T-helper 17 cell (primary cell): ENCODE results near the gene FIBCD1. TPM values are rescaled to one million over a fixed set of nuclear protein-coding genes. Genes with fewer than 3 reads are reported as not detected.

Experiments used
- ATAC-seq: fragments of 150-1000 bp; cut with Tn5 transposase; 2 replicates; pipeline ENCODE4 v1.10.0; 2021; ENCODE audit warnings: mild to moderate bottlenecking, moderate library complexity
- DNase-seq, 3 donors: peaks; one replicate each; pipeline versions ENCODE4 v3.0.0 to v3.0.0-alpha.2; 2020 to 2021
- H3K9me3 ChIP-seq: one replicate; pipeline ENCODE4 v1.7.0; 2013; ENCODE audit warnings: low read length, mild to moderate bottlenecking; ENCODE audit not compliant: control insufficient read depth, poor library complexity, severe bottlenecking
- H3K27ac Mint-ChIP-seq: one replicate; pipeline ENCODE4 v1.8.0; 2022; ENCODE audit warnings: mild to moderate bottlenecking, moderate library complexity, mixed read lengths
- H3K27me3 Mint-ChIP-seq: one replicate; pipeline ENCODE4 v1.8.0; 2022; ENCODE audit warnings: mixed read lengths
- H3K36me3 Mint-ChIP-seq: one replicate; pipeline ENCODE4 v1.8.0; 2022; ENCODE audit warnings: low read depth, mixed read lengths
- H3K4me1 Mint-ChIP-seq: one replicate; pipeline ENCODE4 v1.8.0; 2022; ENCODE audit warnings: mild to moderate bottlenecking, mixed read lengths
- H3K4me3 Mint-ChIP-seq: one replicate; pipeline ENCODE4 v1.8.0; 2022; ENCODE audit warnings: mild to moderate bottlenecking, moderate library complexity, mixed read lengths
- total RNA-seq, 4 donors: library from RNA in 2 of 4; stranded (reverse) in 2 of 4; gene quantifications; one replicate each; pipeline ENCODE4 v1.2.3 and lab custom pipeline; 2022 to 2026

Gene FIBCD1
- total RNA-seq, 2 donors from 2014 or later: not detected

DNA sequence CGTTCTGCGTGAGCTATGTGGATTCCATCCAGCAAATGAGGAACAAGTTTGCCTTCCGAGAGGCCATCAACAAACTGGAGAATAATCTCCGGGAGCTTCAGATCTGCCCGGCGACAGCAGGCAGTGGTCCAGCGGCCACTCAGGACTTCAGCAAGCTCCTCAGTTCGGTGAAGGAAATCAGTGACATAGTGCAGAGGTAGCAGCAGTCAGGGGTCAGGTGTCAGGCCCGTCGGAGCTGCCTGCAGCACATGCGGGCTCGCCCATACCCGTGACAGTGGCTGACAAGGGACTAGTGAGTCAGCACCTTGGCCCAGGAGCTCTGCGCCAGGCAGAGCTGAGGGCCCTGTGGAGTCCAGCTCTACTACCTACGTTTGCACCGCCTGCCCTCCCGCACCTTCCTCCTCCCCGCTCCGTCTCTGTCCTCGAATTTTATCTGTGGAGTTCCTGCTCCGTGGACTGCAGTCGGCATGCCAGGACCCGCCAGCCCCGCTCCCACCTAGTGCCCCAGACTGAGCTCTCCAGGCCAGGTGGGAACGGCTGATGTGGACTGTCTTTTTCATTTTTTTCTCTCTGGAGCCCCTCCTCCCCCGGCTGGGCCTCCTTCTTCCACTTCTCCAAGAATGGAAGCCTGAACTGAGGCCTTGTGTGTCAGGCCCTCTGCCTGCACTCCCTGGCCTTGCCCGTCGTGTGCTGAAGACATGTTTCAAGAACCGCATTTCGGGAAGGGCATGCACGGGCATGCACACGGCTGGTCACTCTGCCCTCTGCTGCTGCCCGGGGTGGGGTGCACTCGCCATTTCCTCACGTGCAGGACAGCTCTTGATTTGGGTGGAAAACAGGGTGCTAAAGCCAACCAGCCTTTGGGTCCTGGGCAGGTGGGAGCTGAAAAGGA is 53.3 kb downstream of the FIBCD1 start:
- no peaks in the 10 kb centered on the region for H3K4me1 Mint-ChIP-seq
- H3K27me3 Mint-ChIP-seq: no peaks in the 10 kb centered on the region
- H3K27ac Mint-ChIP-seq: no peak overlapping the region
- DNase-seq (no peak), ATAC-seq (no peak)
- no peaks in the 10 kb centered on the region for H3K9me3 ChIP-seq
- H3K4me3 Mint-ChIP-seq: no peak overlapping the region
- H3K36me3 Mint-ChIP-seq: peaks cover 4% of the 10 kb centered on the region

- ATAC-seq: no peak
- Mint-ChIP-seq H3K36me3 (peaks cover 4% of the 10 kb centered on the region), H3K27me3 (no peaks in the 10 kb centered on the region), H3K27ac (no peak overlapping the region), H3K4me3 (no peak overlapping the region), H3K4me1 (no peaks in the 10 kb centered on the region)
- no peak for DNase-seq
- H3K9me3 ChIP-seq: no peaks in the 10 kb centered on the region
Measured at GRCh38 chr9:130884542-130885483, 54.2 kb downstream of the FIBCD1 start.

DNA sequence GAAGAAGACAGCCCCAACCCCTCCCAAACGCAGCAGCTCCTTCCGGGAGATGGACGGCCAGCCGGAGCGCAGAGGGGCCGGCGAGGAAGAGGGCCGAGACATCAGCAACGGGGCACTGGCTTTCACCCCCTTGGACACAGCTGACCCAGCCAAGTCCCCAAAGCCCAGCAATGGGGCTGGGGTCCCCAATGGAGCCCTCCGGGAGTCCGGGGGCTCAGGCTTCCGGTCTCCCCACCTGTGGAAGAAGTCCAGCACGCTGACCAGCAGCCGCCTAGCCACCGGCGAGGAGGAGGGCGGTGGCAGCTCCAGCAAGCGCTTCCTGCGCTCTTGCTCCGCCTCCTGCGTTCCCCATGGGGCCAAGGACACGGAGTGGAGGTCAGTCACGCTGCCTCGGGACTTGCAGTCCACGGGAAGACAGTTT is 54.9 kb downstream of the FIBCD1 start:
- no peaks in the 10 kb centered on the region for H3K9me3 ChIP-seq
- Mint-ChIP-seq H3K4me3 (no peak overlapping the region), H3K27ac (no peak overlapping the region), H3K27me3 (no peaks in the 10 kb centered on the region), H3K36me3 (peaks cover 6% of the 10 kb centered on the region), H3K4me1 (no peaks in the 10 kb centered on the region)
- no peak for DNase-seq
- ATAC-seq: no peak

- ATAC-seq: no peak
- peaks cover 6% of the 10 kb centered on the region for H3K36me3 Mint-ChIP-seq
- no peaks in the 10 kb centered on the region for H3K27me3 Mint-ChIP-seq
- H3K4me1 Mint-ChIP-seq: no peaks in the 10 kb centered on the region
- DNase-seq: no peak
- no peak overlapping the region for H3K4me3 Mint-ChIP-seq
- H3K9me3 ChIP-seq: no peaks in the 10 kb centered on the region
- H3K27ac Mint-ChIP-seq: no peak overlapping the region
Measured at GRCh38 chr9:130883479-130883878, 55.6 kb downstream of the FIBCD1 start.

DNA sequence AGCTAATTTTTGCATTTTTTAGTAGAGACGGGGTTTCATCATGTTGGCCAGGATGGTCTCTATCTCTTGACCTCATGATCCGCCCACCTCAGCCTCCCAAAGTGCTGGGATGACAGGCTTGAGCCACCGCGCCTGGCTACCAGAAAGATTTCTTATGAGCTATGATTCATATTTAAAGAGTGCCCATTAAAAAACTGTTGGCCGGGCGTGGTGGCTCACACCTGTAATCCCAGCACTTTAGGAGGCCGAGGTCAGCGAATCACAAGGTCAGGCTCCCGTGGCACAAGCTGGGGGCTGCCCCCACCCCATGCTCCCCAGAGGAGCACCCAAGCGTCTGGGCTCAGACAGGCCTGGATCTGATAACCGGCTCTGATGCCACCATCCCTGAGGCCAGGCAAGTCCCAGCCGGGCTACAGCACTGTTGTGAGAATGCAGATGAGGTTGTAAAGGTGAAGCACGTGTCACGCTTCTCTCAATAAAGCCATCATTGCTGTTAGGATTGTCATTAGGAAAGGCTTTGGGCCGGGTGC is 56.3 kb downstream of the FIBCD1 start:
- no peaks in the 10 kb centered on the region for H3K9me3 ChIP-seq
- no peak for ATAC-seq
- no peaks in the 10 kb centered on the region for H3K4me1 Mint-ChIP-seq
- H3K27me3 Mint-ChIP-seq: no peaks in the 10 kb centered on the region
- H3K27ac Mint-ChIP-seq: no peak overlapping the region
- no peak overlapping the region for H3K4me3 Mint-ChIP-seq
- DNase-seq: no peak
- H3K36me3 Mint-ChIP-seq: peaks cover 6% of the 10 kb centered on the region

DNA sequence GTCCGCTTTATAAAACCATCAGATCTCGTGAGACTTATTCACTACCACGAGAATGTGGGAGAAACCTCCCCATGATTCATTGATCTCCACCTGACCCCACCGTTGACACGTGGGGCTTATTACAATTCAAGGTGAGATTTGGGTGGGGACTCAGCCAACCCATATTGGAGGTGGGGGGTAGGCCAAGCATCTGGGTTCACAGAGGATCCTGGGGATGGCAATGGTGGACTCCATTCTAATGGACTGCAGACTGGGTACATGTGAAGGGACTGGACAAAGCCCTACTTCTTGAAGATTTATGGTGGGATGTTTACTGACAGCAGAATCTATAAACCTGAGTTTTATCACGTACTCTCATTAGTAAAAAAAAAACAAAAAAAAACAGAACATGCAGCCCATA is 57.5 kb downstream of the FIBCD1 start:
- H3K9me3 ChIP-seq: no peaks in the 10 kb centered on the region
- no peak for DNase-seq
- Mint-ChIP-seq H3K27ac (no peak overlapping the region), H3K27me3 (no peaks in the 10 kb centered on the region), H3K4me3 (no peak overlapping the region), H3K36me3 (peaks cover 6% of the 10 kb centered on the region), H3K4me1 (no peaks in the 10 kb centered on the region)
- ATAC-seq: no peak

GRCh38 chr9:130880599-130881220 is 58.3 kb downstream of the FIBCD1 start:
- Mint-ChIP-seq H3K36me3 (peaks cover 6% of the 10 kb centered on the region), H3K27me3 (no peaks in the 10 kb centered on the region), H3K27ac (no peak overlapping the region), H3K4me3 (no peak overlapping the region), H3K4me1 (no peaks in the 10 kb centered on the region)
- ATAC-seq (no peak), DNase-seq (no peak)
- H3K9me3 ChIP-seq: no peaks in the 10 kb centered on the region

DNA sequence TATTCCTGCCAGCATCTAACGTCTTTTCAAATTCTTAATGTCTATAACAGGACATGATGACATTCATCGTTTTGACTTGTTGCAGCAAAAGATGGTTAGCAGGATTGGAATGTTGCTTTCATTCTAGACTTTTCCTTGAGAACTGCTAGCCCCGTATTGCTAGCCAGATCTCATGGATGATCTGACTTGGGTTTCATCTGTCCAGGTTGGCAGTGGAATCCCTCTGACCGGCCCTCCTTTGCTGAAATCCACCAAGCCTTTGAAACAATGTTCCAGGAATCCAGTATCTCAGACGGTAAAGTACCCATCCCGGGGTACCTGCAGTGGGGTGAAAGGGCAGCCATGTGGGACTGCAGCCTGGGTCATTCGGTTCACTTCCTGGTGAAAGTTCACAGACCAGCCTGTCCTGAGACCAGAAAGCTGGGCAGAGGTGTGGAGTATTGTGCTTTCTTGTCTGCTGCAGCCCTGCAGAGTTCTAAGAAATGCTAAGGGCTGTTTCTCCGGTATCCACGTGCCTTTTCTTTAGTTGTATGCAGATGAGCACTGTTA is 59.1 kb downstream of the FIBCD1 start:
- ATAC-seq (no peak), DNase-seq (no peak)
- Mint-ChIP-seq H3K36me3 (peaks cover 6% of the 10 kb centered on the region), H3K27ac (no peak overlapping the region), H3K4me3 (no peak overlapping the region), H3K4me1 (peaks cover 1% of the 10 kb centered on the region), H3K27me3 (no peaks in the 10 kb centered on the region)
- no peaks in the 10 kb centered on the region for H3K9me3 ChIP-seq

GRCh38 chr9:130878295-130878694 is 60.8 kb downstream of the FIBCD1 start:
- H3K36me3 Mint-ChIP-seq: peaks cover 10% of the 10 kb centered on the region
- no peaks in the 10 kb centered on the region for H3K27me3 Mint-ChIP-seq
- H3K9me3 ChIP-seq: no peaks in the 10 kb centered on the region
- peaks cover 2% of the 10 kb centered on the region for H3K4me1 Mint-ChIP-seq
- no peak for DNase-seq
- H3K27ac Mint-ChIP-seq: no peak overlapping the region
- ATAC-seq: no peak
- H3K4me3 Mint-ChIP-seq: no peak overlapping the region

DNA sequence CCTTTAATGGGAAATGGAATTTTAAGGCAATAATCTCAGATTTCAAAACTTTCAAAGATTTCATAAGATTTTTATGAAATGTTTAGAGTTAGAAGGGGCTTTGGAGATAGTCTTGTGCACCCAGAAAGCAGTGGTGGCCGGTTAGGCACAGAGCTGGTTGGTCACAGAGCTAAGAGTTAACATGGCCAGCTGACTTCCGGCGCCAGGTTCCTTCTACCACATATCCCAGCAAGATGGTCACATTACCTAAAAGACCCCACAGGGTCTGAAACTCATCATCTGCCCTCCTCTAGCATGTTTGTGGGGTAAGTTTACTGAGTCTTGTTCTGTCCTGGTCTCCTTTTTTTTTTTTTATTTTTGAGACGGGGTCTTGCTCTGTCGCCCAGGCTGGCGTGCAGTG is 61.7 kb downstream of the FIBCD1 start:
- no peaks in the 10 kb centered on the region for H3K9me3 ChIP-seq
- Mint-ChIP-seq H3K27ac (no peak overlapping the region), H3K4me3 (no peak overlapping the region), H3K36me3 (peaks cover 11% of the 10 kb centered on the region), H3K4me1 (peaks cover 2% of the 10 kb centered on the region), H3K27me3 (no peaks in the 10 kb centered on the region)
- DNase-seq (no peak), ATAC-seq (no peak)

GRCh38 chr9:130874783-130875182 is 64.3 kb downstream of the FIBCD1 start:
- no peak for ATAC-seq
- no peak for DNase-seq
- H3K36me3 Mint-ChIP-seq: peaks cover 11% of the 10 kb centered on the region
- H3K4me3 Mint-ChIP-seq: no peak overlapping the region
- no peaks in the 10 kb centered on the region for H3K27me3 Mint-ChIP-seq
- peak overlapping the region; percentile 51 for H3K27ac Mint-ChIP-seq
- H3K9me3 ChIP-seq: no peaks in the 10 kb centered on the region
- peaks cover 2% of the 10 kb centered on the region for H3K4me1 Mint-ChIP-seq

GRCh38 chr9:130873966-130874365 is 65.1 kb downstream of the FIBCD1 start:
- no peaks in the 10 kb centered on the region for H3K9me3 ChIP-seq
- Mint-ChIP-seq H3K4me1 (peaks cover 2% of the 10 kb centered on the region), H3K27me3 (no peaks in the 10 kb centered on the region), H3K36me3 (peaks cover 8% of the 10 kb centered on the region), H3K4me3 (no peak overlapping the region), H3K27ac (peak overlapping the region; percentile 51)
- no peak for DNase-seq
- no peak for ATAC-seq
